Measurements from ENCODE around the gene ARHGAP6.

ARHGAP6 gene

DNA sequence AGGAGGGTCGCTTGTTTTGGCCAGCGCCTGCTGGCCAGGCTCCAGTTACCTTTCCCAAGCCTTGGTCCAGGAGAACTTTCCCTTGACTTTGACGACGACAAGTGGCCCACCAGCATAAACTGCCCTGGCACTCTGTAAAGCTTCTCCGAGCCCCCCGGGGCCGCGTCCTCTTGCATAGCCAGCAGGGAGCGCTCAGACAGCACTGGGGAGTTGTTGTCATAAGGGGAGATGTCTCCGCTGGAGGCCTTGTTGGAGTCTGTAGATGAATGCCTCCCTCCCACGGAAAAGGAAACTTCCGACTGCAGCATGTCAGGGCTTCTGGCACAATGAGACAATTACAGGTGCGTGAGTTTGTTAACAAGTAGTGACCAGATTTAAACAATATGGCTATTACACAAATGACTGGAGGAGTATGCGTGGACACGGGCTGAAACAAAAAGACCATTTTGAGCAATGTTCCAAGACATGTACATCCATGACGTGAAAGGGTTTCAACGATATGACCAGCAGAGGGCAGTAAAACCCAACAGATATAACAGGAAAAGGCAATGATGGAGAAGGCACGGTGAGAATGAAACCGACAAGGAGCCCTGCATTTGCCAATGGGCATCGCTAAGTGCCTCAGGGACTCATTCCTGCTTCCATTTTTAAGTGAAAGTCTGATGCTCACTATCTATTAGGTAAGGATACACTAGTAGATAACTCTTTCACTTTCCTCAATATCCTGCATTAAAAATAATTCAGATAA lies 521.6 kb downstream of the ARHGAP6 start:
- peak; percentile 44; the same call in 1 of the 2 replicates for TF ChIP-seq CTCF (IDR thresholded peaks at IDR 0.05)

GRCh38 chrX:11138498-11139390 lies 527.0 kb downstream of the ARHGAP6 start:
- no peak for TF ChIP-seq CTCF (IDR thresholded peaks at IDR 0.05)

- peak; percentile 50 for TF ChIP-seq CTCF (IDR thresholded peaks at IDR 0.05)
These were observed 528.1 kb downstream of the ARHGAP6 start for GRCh38 chrX:11137543-11138139.

- no peak for TF ChIP-seq CTCF (IDR thresholded peaks at IDR 0.05)
These were observed 530.0 kb downstream of the ARHGAP6 start for GRCh38 chrX:11135564-11136185.

DNA sequence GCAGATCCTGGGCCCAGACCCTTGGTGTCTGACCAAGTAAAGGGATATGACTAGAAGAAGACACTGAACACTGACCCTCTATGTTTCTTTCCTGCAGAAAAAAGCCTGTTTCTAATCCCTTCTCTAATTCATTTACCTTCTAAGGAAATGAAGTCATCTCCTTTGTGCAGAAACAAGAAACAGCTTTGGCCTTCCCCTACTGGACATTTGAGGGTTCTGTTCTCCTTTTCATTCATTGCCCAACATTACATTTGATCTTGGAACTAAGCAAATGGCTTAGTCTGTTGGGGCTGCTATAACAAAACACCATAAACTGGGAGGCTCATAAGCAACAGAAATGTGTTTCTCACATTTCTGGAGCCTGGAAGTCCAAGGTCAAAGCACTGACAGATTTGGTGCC lies 534.6 kb downstream of the ARHGAP6 start:
- TF ChIP-seq CTCF (IDR thresholded peaks at IDR 0.05), result no peak

GRCh38 chrX:11130136-11130535 lies 535.6 kb downstream of the ARHGAP6 start:
- no peak for TF ChIP-seq CTCF (IDR thresholded peaks at IDR 0.05)

GRCh38 chrX:11129534-11130105 lies 536.1 kb downstream of the ARHGAP6 start:
- no peak for TF ChIP-seq CTCF (IDR thresholded peaks at IDR 0.05)
